B cell (primary cell): Measurements from ENCODE around the gene DNAH6.

Experiments
- CTCF ChIP-seq: fragments of 200-600 bp; IDR thresholded peaks from one replicate; pipeline ENCODE4 v1.8.0; 2022; ENCODE audit warnings: antibody characterized with exemption, mild to moderate bottlenecking
- EZH2 ChIP-seq: IDR thresholded peaks from 2 replicates; pipeline ENCODE4 v1.6.1; 2012; ENCODE audit warnings: borderline replicate concordance, low read depth, mild to moderate bottlenecking, moderate library complexity, low read length; ENCODE audit not compliant: insufficient read depth, poor library complexity, severe bottlenecking

- TF ChIP-seq EZH2 (no peak), CTCF (no peak)
Observed at GRCh38 chr2:84669122-84669521, 152.8 kb downstream of the DNAH6 start.
